K562 (cell line): Measurements from ENCODE around the gene FAM219B. TPM values are rescaled to one million over a fixed set of nuclear protein-coding genes. Genes with fewer than 3 reads are reported as not detected.

Experiments
- CEBPG ChIP-seq, 3 experiments: fragments of 200-800 bp in 1 of 3; sonication (Bioruptor generic) in 1 of 3; sonication (generic) in 1 of 3; formaldehyde crosslinking in 1 of 3; IDR thresholded peaks in 2 of 3; conservative IDR thresholded peaks in 1 of 3; 2 replicates each; pipeline versions ENCODE4 v1.6.1 to v1.8.0; 2016 to 2022; ENCODE audit warnings: missing compliant biosample characterization in 2 of 3, missing genetic modification characterization in 2 of 3, mild to moderate bottlenecking in 1 of 3, missing genetic modification reagents in 1 of 3
- CHD4 ChIP-seq: fragments of 200-600 bp; sonication (generic); IDR thresholded peaks from 3 replicates; pipeline ENCODE4 v1.6.1; 2012; ENCODE audit warnings: low read depth, mild to moderate bottlenecking, mixed read lengths, low read length, inconsistent platforms; ENCODE audit not compliant: insufficient read depth, insufficient replicate concordance, poor library complexity, severe bottlenecking
- HCFC1 ChIP-seq: IDR thresholded peaks from 2 replicates; pipeline ENCODE4 v1.6.1; 2012; ENCODE audit warnings: low read depth, low read length, improper control_type of control experiment
- KAT7 ChIP-seq: sonication (generic); formaldehyde crosslinking; IDR thresholded peaks from 2 replicates; pipeline ENCODE4 v1.8.0; 2022; ENCODE audit warnings: missing genetic modification reagents, mild to moderate bottlenecking, borderline replicate concordance
- LARP7 ChIP-seq: fragments of 450-650 bp; IDR thresholded peaks from 2 replicates; pipeline ENCODE4 v1.6.1; 2016
- MAFF ChIP-seq: IDR thresholded peaks from 2 replicates; pipeline ENCODE4 v1.6.1; 2012; ENCODE audit warnings: low read length, improper control_type of control experiment
- POU5F1 ChIP-seq: fragments of 150-350 bp; IDR thresholded peaks from 2 replicates; pipeline ENCODE4 v1.6.1; 2014; ENCODE audit warnings: borderline replicate concordance, low read length, low read depth, mild to moderate bottlenecking; ENCODE audit not compliant: partially characterized antibody
- REST ChIP-seq, 2 experiments: fragments of 450-650 bp; formaldehyde crosslinking in 1 of 2; IDR thresholded peaks; 2 replicates each; pipeline versions ENCODE4 v1.4.0 to v1.6.1; 2014 to 2020; ENCODE audit warnings: mild to moderate bottlenecking in 2 of 2, borderline replicate concordance in 1 of 2, low read depth in 1 of 2
- SIN3B ChIP-seq: fragments of 450-650 bp; IDR thresholded peaks from 2 replicates; pipeline ENCODE4 v1.6.1; 2017; ENCODE audit warnings: low read depth, mild to moderate bottlenecking, moderate library complexity
- SMAD3 ChIP-seq: fragments of 450-650 bp; formaldehyde crosslinking; conservative IDR thresholded peaks from 2 replicates; pipeline ENCODE4 v1.4.0; 2020; ENCODE audit warnings: mild to moderate bottlenecking
- SRSF7 ChIP-seq: fragments of 200-400 bp; formaldehyde crosslinking; optimal IDR thresholded peaks from 2 replicates; pipeline ENCODE3; 2017; ENCODE audit warnings: mild to moderate bottlenecking, low read depth, low read length
- STAT5B ChIP-seq: fragments of 250-450 bp; sonication (Bioruptor Pico); IDR thresholded peaks from 2 replicates; pipeline ENCODE4 v1.8.0; 2021; ENCODE audit warnings: mild to moderate bottlenecking, inconsistent platforms
- TCF7 ChIP-seq: sonication (generic); IDR thresholded peaks from 2 replicates; pipeline ENCODE4 v1.6.1; 2016; ENCODE audit warnings: antibody characterized with exemption, borderline replicate concordance
- TGIF2 ChIP-seq: sonication (generic); formaldehyde crosslinking; IDR thresholded peaks from 2 replicates; pipeline ENCODE4 v1.8.1; 2022; ENCODE audit warnings: mild to moderate bottlenecking, missing genetic modification reagents, moderate library complexity
- ZNF133 ChIP-seq: fragments of 250-450 bp; sonication (Bioruptor Pico); IDR thresholded peaks from 2 replicates; pipeline ENCODE4 v1.4.0; 2020; ENCODE audit warnings: mild to moderate bottlenecking
- ZNF583 ChIP-seq: fragments of 250-450 bp; sonication (Bioruptor Pico); IDR thresholded peaks from 2 replicates; pipeline ENCODE4 v1.4.0; 2020
- ZNF644 ChIP-seq: fragments of 200-800 bp; sonication (Bioruptor generic); IDR thresholded peaks from 2 replicates; pipeline ENCODE4 v1.6.1; 2016; ENCODE audit warnings: low read depth, missing genetic modification characterization, missing compliant biosample characterization
- ZNF75A ChIP-seq: fragments of 450-650 bp; formaldehyde crosslinking; IDR thresholded peaks from 2 replicates; pipeline ENCODE4 v1.4.0; 2020; ENCODE audit warnings: mild to moderate bottlenecking
- ZNF77 ChIP-seq: fragments of 250-450 bp; sonication (Bioruptor Pico); IDR thresholded peaks from 2 replicates; pipeline ENCODE4 v1.5.0; 2020
- ZNF780A ChIP-seq: fragments of 250-450 bp; sonication (Bioruptor Pico); IDR thresholded peaks from 2 replicates; pipeline ENCODE4 v1.5.0; 2021; ENCODE audit warnings: mild to moderate bottlenecking
- polyA plus RNA-seq, 8 experiments: library from polyadenylated mRNA; depleted of rRNA in 4 of 8; stranded (reverse) in 5 of 8; unstranded in 3 of 8; fragments of >200 nt; fragmentation: Nextera tagmentation in 2 of 8; fragmentation: Illumina TruSeq in 1 of 8; extraction: Ambion mirVana in 2 of 8; extraction: Trizol in 1 of 8; gene quantifications; 2 replicates each; pipeline versions ENCODE4 v1.2.1 to v1.2.3, GENCODE V29; 2011 to 2014; ENCODE audit warnings: inconsistent platforms in 1 of 8, missing spikeins in 1 of 8
- total RNA-seq, 7 experiments: library from RNA; depleted of rRNA in 6 of 7; stranded (reverse); fragments of >200 nt in 6 of 7; fragmentation: Illumina TruSeq in 2 of 7; extraction: Trizol in 2 of 7; gene quantifications; 2 replicates each; pipeline versions ENCODE4 v1.2.1 to v1.2.3, GENCODE V29; 2011 to 2021; ENCODE audit warnings: low replicate concordance in 1 of 7

Gene FAM219B
- total and polyA plus RNA-seq, 9 of the 15 experiments (the other 6 are each of a cell fraction or from before 2014, with no cell fraction given) = 6.8 to 50.4 (median 29.4) TPM

- TF ChIP-seq REST (IDR thresholded peaks at IDR 0.05; ENCODE audit: borderline replicate concordance) (peak; percentile 74), REST (CRISPR knock-in tag; IDR thresholded peaks at IDR 0.05; ENCODE audit: low read depth) (no peak), ZNF644 (no peak), ZNF75A (CRISPR knock-in tag) (no peak), ZNF133 (CRISPR knock-in tag) (no peak), ZNF77 (CRISPR knock-in tag) (no peak), ZNF780A (CRISPR knock-in tag) (no peak), KAT7 (CRISPR knock-in tag) (peak; percentile 98), SMAD3 (CRISPR knock-in tag) (no peak), LARP7 (no peak), HCFC1 (peak; percentile 59; the same call in 1 of the 2 replicates), SIN3B (no peak), CHD4 (no peak), TGIF2 (peak; percentile 96; the same call in 1 of the 2 replicates), MAFF (no peak), TCF7 (no peak), POU5F1 (no peak), STAT5B (CRISPR knock-in tag) (no peak), CEBPG (CRISPR knock-in tag; IDR thresholded peaks at IDR 0.05) (peak; percentile 78), CEBPG (tag; conservative IDR thresholded peaks at IDR 0.05 in 1 of 2, IDR thresholded peaks at IDR 0.05 in 1 of 2) (no peak), ZNF583 (CRISPR knock-in tag) (no peak), SRSF7 (no peak)
Observed at GRCh38 chr15:74955796-74956647, 49.4 kb upstream of the FAM219B start (continued).
